CD4-positive, alpha-beta T cell treated with Interleukin-6 for 4 hours (primary cell): ENCODE data around the gene TTC38.
A peak's percentile ranks its signal among the peaks of the same experiment; 100 is the strongest.
"Not testable (repeated sequence)": the region's sequence is repeated elsewhere in the genome, so short reads cannot be mapped to it uniquely, and the experiment has no call there.

ENCODE experiments used
- DNase-seq: peaks from one replicate; pipeline ENCODE4 v3.0.0-alpha.2; 2020; ENCODE audit warnings: mixed read lengths

Gene TTC38

DNA sequence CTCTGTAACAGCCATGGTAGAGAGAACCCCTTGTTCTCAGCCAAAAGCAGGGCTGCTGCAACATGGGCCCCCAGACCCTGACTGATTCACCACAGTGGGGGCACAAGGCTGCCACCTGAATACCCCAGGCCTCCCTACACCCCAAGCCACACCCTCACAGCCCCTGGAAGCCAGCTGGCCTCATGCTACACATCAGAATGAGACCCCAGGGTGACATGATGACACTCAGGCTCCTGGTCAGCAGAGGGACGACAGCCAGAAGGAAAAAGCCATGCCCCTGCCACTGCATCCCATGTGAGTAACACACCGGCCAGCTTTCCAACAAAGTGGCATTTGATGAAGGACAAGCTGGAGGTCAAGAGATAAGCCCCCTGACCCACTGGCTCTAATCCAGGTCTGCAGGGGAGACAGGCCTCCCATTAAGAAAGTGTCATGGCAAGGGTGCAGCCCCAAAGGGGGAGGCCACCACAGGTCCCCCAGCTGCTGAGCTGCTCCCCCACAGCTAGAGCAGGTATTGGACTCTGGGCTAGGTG, 20.3 kb upstream of the TTC38 start:
- no peak for DNase-seq

DNA sequence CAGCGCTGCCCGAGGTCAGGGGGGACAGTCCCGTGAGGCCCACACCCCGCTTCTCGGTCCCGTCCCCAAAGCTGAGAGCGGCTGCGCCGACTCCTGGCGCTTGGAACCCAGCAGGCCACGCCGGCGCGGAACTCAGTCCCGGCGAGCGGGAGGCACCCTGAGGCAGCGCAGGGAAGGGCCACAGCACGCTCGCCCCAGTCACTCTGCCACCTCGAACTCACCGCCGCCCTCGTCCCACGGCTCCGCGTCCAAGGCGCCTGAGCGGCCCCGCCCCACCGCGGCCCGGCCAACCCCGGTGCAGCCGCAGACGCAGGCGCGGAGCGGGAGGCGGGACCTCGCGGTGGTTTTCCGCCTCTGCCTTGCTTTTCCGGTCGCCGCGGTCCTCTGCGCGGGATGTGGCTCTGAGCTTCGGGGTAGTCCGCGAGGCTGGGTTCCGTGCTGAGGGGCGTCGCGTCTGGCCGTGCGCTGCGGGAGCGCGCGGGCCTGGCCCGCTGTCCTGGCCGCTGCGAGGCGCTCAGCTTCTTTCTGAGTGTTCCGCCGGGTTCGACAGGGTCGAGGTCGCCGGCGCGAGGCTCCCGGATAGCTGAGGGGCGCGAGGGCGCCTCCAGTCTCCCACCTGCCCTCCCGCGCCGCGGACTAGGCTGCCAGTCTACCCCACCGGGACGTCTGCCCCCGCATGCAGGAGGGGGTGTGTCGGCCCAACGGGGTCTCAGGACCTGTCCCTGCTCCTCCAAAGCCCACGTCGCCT, 17.6 kb upstream of the TTC38 start, which contains the start of gene CDPF1:
CDPF1 (minus strand) TSS at position 259 of the 748 bp plus-strand sequence. CDS start 2,009 bp downstream, outside the sequence.
- peak; percentile 95 for DNase-seq

DNA sequence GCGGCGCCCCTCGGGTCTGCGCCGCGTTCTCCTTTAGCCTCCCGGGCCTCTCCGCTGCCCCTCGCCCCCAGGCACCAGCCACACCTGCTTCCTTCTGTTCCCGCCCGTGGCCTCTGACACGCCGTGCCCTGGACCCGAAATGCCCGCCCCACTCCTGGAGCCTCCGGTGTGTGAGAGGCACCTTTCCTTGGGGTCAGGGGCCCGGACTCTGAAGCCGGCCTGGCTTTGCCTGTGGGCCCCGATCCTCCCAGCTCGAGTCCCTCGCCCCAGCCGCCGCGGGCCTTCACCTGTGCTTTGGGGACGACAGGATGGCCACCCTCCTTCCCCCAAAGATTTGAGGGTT, 17.1 kb upstream of the TTC38 start:
- DNase-seq: no peak

DNA sequence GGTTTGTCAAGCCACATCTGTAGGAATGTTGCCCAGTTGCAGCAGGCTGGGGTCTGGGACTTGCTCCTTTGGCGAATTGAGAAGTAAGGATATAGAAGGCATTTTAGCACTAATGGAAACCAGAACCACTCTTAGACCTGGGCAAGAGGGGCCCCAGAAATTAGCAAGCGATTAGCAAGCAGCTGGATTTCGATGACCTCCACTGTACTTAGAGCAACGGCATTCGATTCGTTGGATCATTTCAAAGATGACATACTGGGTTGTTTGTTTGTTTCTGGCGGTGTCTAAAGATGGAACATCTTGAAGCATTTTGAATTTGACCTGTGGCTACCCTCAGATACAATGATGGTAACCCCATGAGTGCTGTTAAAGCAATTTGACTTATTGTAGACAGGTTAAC, 16.5 kb upstream of the TTC38 start:
- no peak for DNase-seq

DNA sequence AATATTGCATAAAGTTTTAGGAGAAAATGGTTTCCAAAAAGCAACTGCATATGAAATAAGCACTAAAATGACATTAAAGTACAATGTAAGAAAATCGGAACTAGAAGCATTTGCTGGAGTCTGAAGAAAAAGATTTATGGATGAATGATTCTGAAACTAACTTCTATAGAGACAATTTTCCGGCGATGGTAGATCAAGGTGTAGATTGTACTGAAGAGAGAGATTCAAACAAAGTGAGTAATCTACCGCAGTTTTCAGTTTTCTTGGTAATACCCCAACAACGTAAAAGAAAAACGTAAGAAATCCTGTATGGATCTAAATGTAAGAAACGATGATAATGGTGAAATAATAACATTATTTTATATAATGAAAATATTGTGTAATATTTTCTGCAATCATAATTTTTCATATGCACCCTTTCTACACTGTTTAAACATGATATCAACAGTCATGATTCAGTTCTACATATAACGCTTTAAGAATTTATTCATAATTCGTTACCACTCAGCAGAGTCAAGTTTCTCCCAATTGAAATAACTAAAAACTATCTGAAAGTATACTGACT, 15.9 kb upstream of the TTC38 start:
- DNase-seq: no peak

DNA sequence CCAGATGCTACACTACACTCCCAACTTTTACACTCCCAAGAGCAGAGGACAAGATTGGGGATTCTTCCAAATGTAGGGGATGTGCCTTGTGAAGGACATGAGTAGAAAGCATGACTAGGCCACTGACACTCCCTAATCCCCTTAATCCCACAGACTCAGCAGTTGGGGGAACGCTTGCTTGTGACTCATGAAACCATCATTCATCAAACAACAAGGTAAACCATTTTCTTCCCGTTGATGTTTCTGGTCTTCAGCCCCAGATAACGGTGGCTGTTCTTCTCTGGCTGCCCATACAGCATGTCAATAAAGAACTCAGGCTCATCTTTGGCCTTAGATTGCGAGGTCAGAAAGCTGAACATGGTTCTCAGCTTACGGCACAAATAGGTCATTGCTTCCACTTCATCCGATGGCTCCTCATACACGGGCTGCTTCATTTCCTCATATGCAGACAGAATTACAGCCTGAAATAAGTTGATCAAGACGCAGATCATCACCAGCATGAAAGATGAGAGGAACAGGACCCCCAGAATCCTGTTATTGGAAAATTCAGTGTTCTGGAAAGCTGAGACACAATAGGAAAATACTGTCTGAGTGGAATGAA, 11.3 kb upstream of the TTC38 start:
- DNase-seq: no peak

DNA sequence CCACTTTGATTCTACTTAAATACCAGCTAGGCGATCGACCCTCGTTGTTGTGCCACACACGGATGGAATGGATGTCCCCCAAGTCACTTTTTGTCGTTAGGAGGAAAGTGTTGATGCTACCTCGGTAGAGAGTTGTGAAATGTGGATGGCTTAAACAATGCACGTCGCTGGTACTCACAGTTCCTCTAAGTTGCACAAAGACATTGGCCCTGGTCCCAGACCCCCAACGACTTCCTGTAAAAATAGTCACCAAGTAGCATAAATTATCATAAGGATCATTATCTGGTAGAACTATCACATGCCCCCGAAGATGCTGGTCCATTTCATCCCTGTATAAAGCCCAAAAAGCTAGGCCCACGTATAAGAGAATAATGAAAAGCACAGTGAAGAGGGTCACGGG, 8.4 kb upstream of the TTC38 start:
- DNase-seq: no peak

DNA sequence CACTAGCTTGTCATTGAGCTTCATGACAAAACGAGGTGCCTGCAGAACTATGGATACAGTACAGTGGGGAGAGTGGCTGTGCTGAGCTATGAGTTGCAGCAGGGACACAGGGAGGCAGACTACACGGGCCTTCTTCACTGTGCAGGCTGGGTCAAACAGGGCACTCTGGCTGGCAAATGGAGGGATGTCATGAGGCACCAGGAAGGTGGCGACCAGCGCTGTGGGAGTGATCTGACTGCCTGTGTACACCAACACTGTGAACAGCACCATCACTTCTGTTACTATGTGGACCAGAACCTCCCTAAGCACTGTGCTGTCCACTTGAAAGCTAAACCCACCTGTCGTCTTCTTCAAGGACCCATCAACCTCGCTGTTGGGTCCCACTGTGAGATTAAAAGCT, 7.8 kb upstream of the TTC38 start:
- no peak for DNase-seq

DNA sequence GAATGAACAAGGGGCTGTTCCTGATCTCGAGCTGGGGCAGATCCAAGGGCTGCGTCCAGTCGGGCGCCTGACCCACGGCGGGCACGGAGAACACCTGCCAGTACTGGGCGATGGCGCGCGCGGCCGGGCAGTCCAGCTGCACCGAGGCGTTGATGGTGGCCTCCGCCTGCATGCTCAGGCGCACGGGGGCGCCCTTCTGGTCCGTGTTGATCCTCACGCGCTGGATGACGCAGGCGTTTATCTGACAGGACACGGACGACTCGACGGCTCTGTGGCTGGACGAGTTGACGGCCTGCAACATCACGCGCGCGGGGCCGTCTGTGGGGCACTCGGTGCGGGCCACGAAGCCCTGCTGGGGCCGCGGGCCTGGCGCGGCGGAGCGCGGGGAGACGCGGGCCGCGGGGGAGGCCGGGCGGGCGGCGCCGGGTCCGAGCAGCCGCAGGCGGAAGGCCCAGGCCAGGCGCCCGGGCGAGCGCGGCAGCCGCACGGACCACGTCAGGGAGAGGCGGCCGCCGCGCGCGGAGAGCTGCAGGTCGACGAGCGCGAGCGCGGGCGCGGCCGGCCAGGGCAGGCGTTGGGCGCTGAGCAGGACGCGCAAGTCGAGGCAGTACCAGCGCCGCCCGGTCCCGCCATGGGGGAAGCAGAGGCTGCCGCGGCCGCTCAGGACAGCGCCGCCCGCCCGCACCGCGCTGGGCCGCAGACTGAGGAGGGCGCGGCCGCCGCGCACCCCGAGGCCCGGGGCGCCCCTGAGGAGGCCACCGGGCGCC, 5.2 kb upstream of the TTC38 start:
- peak; percentile 34 for DNase-seq

DNA sequence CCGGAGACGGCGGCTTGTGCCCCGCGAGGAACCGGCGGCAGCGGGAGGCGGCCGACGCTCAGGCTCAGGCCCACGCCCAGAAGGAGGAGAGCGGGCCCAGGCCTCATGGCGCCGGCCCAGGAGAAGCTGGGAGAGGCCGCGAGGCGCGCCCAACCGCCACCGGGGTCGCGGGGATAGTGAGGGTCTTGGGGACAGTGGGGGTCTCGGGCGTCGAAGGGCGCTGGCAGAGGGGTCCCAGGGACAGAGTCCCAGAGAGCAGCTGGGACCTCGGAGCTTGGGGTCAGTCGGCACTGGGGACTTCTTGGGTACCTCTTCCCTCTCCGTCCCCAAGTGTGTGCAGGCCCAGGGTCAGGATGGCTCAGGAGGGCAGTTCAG, 4.6 kb upstream of the TTC38 start, which contains the start of gene PKDREJ:
PKDREJ (minus strand) TSS at position 128 of the 375 bp plus-strand sequence; CDS start at position 107, 21 bp downstream.
- no peak for DNase-seq

DNA sequence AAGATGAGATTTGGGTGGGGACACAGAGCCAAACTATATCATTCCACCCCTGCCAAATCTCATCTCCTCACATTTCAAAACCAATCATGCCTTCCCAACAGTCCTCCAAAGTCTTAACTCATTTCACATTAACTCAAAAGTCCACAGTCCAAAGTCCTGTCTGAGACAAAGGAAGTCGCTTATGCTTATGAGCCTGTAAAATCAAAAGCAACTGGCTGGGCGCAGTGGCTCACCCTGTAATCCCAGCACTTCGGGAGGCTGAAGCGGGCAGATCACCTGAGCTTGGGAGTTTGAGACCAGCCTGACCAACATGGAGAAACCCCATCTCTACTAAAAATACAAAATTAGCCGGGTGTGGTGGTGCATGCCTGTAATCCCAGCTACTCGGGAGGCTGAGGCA, 3.3 kb upstream of the TTC38 start:
- DNase-seq: not testable (repeated sequence)

DNA sequence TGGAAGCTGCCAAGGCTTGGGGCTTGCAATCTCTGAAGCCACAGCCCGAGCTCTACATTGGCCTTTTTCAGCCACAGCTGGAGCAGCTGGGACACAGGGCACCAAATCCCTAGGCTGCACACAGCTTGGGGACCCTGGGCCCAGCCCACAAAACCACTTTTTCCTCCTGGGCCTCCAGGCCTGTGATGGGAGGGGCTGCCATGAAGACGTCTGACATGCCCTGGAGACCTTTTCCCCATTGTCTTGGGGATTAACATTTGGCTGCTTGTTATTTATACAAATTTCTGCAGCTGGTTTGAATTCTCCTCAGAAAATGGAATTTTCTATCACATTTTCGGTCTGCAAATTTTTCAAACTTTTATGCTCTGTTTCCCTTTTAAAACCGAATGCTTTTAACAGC, 2.2 kb upstream of the TTC38 start:
- DNase-seq: not testable (repeated sequence)

DNA sequence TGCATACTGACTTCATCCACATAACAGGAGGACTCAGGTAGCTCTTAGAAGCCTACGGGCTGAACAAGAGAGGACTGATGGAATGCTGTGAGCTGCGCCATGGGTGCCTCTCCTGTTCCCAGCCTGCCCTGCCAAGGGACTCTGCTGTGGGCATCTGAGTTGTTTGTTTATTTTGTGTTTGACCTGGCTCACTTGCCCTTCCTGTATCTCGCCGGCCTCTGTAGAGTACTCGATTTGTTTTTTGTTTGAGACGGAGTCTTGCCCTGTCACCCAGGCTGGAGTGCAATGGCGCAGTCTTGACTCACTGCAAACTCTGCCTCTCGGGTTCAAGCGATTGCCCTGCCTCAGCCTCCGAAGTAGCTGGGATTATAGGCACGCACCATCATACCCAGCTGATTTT, 1.8 kb downstream of the TTC38 start:
- DNase-seq: no peak

DNA sequence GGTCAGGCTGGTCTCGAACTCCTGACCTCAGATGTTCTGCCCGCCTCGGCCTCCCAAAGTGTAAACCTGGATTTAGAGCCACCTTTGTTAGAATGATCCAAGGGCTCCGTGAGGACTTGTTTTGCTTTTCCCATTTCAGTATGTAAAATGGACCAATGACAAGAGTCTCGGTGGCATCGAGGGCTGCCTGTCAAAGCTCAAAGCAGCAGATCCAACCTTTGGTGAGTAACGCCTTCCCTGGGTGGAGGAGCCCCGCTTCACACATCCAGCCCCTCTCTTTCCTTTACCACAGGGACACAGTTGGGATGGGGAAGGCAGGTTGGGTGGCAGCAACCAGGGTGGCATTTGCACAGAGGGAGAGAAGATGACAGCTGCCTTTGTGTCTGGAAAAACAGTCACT, 4.4 kb downstream of the TTC38 start:
- DNase-seq: no peak

DNA sequence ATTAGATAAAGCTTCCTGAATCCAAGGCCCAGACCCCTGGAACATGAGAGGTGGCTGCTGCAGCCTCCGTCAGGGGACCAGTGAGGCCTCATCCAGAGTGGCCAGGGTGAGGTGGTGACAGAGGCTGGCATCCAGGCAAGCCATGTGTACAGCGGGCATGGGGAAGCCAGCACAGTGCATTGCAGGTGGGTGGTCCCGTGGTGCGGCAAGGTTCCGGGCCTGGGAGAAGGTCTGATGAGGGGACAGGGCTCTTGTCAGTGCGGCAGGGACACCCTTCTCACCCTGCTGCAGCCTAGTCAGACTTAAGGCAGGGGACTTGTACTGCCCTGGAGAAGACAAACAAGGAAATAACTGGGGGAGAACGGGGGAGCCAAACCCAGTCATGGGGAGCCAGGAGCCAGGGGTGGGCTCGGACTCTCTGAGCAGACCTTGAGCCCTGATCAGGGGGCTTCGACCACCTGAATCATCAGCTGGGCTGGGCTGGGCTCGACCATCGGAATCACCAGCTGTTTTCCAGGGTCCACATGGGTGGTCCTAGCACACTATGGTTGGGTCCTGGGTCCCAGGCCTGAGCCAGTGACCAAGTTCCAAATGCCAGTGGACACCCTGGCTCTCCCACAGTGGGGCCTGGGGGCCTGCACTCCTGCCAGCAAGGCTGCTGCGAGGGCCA, 5.1 kb downstream of the TTC38 start:
- no peak for DNase-seq

DNA sequence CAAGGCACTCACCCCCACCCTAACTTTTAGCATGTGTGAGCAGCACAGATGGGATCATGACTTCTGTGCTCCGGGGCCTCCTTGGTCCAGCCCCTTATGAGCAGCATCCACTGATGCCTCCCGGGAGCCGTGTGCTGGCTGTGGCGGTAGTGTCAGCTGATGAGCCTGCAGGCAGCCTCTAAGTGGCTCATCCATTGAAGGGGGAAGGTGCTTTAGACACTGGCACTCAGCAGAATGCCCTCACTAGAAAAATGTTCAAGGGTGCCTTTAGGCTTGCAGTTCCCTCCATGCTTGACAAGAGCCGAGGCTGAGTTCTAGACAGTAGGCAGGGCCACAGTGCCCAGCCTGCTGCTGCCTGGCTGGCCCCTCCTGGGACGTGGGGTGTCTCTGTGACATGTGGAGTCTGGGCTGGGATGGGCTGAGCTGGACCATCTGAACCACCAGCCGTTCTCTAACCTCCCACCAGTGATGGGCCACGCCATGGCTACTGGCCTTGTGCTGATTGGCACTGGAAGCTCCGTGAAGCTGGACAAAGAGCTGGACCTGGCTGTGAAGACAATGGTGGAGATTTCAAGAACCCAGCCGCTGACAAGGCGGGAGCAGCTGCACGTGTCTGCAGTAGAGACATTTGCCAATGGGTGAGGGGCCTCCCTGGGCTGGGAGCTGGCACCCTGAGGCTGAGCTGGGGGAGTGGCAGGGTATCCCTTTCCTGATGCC, 5.8 kb downstream of the TTC38 start:
- no peak for DNase-seq

DNA sequence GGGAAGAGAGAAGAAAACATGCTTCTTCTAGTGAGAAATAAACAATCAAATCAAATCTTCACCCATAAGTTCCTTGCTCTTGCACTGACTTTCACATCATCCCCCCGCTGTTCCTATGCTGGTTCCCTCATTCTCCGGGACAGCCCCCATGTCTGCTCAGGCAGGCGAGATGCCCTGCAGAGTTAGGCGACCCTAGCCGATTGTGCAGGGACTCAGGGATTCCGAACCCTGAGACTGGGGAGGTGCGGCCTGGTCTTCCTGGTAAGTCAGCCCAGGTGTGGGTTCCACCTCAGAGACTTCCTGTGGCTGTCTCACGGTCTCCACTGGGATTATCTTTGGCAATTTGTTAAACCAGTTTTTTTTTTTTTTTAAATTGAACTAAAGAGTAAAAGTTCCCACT, 6.6 kb downstream of the TTC38 start:
- no peak for DNase-seq

DNA sequence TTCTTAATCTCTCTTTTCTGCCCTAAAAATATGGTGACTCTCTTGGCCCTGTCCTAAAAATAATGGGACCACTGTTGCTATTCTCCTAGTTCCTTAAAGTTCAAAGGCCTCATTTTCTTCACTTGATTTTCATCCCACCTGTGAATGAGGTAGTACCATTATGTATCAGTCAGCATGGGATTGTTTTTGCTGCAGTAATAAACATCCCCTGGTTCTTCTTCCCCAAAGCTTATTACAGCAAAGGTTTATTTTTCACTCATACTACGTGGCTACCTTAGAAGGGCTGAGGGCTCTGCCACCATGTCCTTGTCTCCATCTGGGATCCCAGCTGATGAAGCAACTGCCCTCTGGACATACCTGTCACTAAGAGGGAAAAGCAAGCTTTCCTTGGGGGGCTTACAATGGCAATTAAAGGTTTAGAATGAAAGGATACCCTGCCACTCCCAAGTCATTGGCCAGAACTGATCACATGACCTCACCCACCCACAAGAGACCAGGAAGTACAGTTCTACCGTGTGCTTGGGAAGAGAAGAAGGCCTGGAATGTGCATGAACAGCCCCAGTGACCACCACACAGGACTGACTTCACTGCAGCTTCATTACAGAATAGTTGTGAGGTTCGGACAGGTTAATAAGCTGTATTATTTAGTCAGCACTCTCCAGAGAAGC, 7.8 kb downstream of the TTC38 start:
- no peak for DNase-seq

DNA sequence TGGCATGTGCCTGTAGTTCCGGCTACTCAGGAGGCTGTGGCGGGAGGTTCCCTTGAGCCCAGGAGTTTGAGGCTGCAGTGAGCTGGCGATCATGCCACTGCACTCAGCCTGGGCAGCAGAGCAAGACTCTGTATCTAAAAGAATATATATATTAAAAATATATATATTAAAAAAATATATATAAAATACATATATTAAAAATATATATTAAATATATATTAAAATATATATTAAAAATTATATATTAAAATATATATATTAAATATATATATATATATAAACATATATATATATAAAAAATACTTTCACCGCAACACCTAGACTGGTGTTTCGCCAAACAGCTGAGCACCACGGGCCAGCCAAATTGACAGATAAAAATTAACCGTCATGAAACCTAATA, 8.8 kb downstream of the TTC38 start:
- DNase-seq: no peak

DNA sequence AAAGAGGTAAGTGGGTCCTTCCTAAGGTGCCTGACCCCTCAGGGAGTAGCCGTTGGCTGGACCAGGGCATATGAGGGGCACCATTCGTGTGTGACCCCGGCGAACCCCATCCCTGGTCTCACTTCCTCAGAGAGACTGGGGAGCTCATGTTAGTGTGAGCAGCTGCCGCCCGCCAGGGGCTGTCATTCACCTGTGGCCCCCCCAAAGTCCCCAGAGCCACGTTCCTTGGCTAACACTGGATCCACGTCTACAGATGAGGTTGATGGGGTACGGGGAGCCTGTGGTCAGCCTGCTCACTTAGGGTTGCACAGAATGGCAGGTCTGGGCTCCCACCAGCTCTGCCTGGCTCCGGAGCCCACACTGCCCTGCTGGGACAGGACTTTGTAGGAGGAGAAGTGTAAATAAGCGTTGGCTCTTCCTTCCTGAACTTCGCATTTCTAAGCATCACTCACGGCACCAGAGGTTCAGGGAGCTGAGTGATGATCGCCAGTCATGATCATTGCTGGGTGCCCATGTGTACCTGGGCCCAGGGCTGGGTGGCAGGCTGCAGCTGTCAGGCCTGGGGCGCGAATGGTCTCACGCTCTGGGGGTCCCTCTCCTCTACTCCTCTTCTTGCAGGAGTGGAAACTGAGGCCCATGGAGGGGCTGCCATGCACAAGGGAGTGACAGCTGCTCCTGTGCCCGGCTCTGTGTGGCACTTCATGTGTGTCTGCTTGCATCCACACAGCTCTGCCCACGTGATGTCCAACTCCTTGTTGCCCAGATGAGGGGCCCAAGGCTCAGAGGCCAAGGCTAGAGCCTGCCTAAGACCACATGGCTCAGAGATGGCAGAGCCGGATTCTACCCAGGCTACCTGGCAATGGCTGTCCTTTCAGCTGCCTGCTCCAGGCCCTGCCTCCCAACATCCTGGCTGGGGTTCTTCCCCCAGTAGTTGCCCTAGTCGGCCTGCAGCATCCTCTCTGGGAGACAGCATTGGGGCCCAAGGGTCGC, 11.1 kb downstream of the TTC38 start:
- no peak for DNase-seq
